Sigmoid colon (tissue), 7 donors: ENCODE data around the gene SLC12A4. TPM values are rescaled to one million over a fixed set of nuclear protein-coding genes. Genes with fewer than 3 reads are reported as not detected.
A peak's percentile ranks its signal among the peaks of the same experiment; 100 is the strongest.

Source experiments
- DNase-seq: peaks from one replicate; pipeline ENCODE4 v3.0.0-alpha.2; 2019
- H3K27ac ChIP-seq, 4 donors: fragments of 200-600 bp; sonication (generic); one replicate each; pipeline ENCODE4 v1.5.1; 2016 to 2019; ENCODE audit warnings: mild to moderate bottlenecking in 1 of 4
- H3K27me3 ChIP-seq, 3 donors: fragments of 200-600 bp; sonication (generic); one replicate each; pipeline ENCODE4 v1.5.1; 2019; ENCODE audit warnings: mild to moderate bottlenecking in 1 of 3
- H3K36me3 ChIP-seq, 4 donors: fragments of 200-600 bp; sonication (generic); one replicate each; pipeline ENCODE4 v1.5.1; 2016 to 2019
- H3K4me1 ChIP-seq, 4 donors: fragments of 200-600 bp; sonication (generic); one replicate each; pipeline ENCODE4 v1.5.1; 2017 to 2019
- H3K4me3 ChIP-seq, 4 donors: fragments of 200-600 bp; sonication (generic); one replicate each; pipeline ENCODE4 v1.5.1; 2017 to 2019; ENCODE audit warnings: mild to moderate bottlenecking in 2 of 4, moderate library complexity in 1 of 4
- H3K9me3 ChIP-seq, 4 donors: fragments of 200-600 bp in 3 of 4; sonication (generic) in 3 of 4; one replicate each; pipeline versions ENCODE4 v1.5.1 to v1.6.1; 2013 to 2019
- EP300 ChIP-seq, 4 donors: sonication (generic); formaldehyde crosslinking; IDR thresholded peaks; one replicate each; pipeline ENCODE4 v1.6.1; 2017; ENCODE audit warnings: antibody characterized with exemption in 4 of 4
- POLR2A ChIP-seq, 2 donors: fragments of 450-650 bp; IDR thresholded peaks; one replicate each; pipeline ENCODE4 v1.6.1; 2016; ENCODE audit warnings: antibody characterized with exemption in 2 of 2, mild to moderate bottlenecking in 2 of 2, moderate library complexity in 2 of 2
- POLR2AphosphoS5 ChIP-seq, 4 donors: sonication (generic); formaldehyde crosslinking; IDR thresholded peaks; one replicate each; pipeline ENCODE4 v1.6.1; 2017; ENCODE audit warnings: antibody characterized with exemption in 4 of 4
- WGBS, 2 donors: extraction: QIAGEN DNeasy Blood & Tissue Kit; methylation state at CpG; one replicate each; pipeline ENCODE4 v1.1.7; 2013; 5-methylcytosine and 5-hydroxymethylcytosine counted together
- intact Hi-C: fragments of 100-400 bp; cut with DNase I; formaldehyde crosslinking; loops from one replicate; pipeline ENCODE4 v1.15.1; 2023
- polyA plus RNA-seq, 3 donors: library from polyadenylated mRNA; stranded (reverse); fragments of 200-250 nt; gene quantifications; one replicate each; pipeline ENCODE4 v1.2.3, GENCODE V29; 2013
- total RNA-seq, 4 donors: library from RNA; depleted of rRNA; stranded (reverse); fragments of >200 nt; gene quantifications; one replicate each; pipeline ENCODE4 v1.1.0, GENCODE V29; 2016
- TF ChIP-seq, protein P1 (sequence below), 4 experiments: fragments of 450-650 bp in 3 of 4; fragments of 200-600 bp in 1 of 4; IDR thresholded peaks; one replicate each; pipeline ENCODE4 v1.5.1; 2016 to 2019; ENCODE audit warnings: antibody characterized with exemption in 4 of 4, mild to moderate bottlenecking in 3 of 4, moderate library complexity in 2 of 4
- donor health status: healthy with polysubstance abuse.
- donor health status: Bipolar disorder and iron deficiency.
- donor health status: healthy.

Gene SLC12A4
- total and polyA plus RNA-seq, 7 donors: 3.0 to 77.0 (median 27.6) TPM

DNA sequence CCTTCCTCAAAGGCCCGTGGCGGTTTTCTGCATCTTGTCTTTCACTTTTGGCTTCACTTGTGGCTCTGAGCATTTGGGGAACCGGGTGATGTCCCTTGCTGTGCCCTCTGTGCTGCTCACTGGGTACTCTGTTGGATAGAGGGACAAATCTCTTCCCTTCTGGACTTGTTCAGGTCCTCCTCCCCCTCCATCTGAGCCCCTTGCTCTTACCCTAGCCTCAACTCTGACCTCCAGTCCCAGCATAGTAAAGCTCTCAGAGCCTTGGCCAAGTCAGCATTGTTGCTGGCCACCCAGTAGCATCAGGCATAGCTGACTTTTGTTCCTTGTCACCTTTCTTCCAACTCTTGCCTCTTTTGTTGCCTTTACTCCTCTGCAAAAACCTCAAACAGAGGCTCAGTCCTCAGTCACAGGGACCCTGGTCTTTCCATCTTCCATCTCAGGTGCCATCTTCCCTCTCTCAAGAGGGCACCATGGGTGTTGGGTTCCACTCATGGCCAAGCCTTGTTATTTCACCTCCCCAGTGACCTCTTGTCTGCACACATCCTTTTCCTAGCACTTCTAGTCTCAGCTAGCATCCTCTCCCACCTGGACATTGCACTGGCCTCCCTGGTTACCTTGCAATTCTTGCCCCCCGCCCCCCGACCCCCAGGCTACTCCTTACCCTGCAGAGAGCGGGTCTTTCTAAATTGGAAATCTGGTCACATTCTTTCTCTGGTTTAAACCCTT lies 31.4 kb downstream of the SLC12A4 start:
- peak overlapping the region; percentile 91 to 97 (median 94) for H3K27ac ChIP-seq
- H3K4me3 ChIP-seq: peak overlapping the region; percentile 77 to 89 (median 84)
- intact Hi-C loops: loop anchor here (5.0 to 10.0 kb wide), 2 partner anchors 95 to 412 kb away; partner anchors contain the start of genes RIPOR1 and THAP11
- DNase-seq: no peak
- peaks cover 0 to 34% (median 28%) of the 10 kb centered on the region in 4 donors for H3K4me1 ChIP-seq
- peak in 1 of 4 donors; percentile 3 for TF ChIP-seq POLR2AphosphoS5 (IDR thresholded peaks at IDR 0.05)
- TF ChIP-seq, protein P1, sequence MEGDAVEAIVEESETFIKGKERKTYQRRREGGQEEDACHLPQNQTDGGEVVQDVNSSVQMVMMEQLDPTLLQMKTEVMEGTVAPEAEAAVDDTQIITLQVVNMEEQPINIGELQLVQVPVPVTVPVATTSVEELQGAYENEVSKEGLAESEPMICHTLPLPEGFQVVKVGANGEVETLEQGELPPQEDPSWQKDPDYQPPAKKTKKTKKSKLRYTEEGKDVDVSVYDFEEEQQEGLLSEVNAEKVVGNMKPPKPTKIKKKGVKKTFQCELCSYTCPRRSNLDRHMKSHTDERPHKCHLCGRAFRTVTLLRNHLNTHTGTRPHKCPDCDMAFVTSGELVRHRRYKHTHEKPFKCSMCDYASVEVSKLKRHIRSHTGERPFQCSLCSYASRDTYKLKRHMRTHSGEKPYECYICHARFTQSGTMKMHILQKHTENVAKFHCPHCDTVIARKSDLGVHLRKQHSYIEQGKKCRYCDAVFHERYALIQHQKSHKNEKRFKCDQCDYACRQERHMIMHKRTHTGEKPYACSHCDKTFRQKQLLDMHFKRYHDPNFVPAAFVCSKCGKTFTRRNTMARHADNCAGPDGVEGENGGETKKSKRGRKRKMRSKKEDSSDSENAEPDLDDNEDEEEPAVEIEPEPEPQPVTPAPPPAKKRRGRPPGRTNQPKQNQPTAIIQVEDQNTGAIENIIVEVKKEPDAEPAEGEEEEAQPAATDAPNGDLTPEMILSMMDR (IDR thresholded peaks at IDR 0.05): no peak
- H3K9me3 ChIP-seq: no peaks in the 10 kb centered on the region
- H3K36me3 ChIP-seq: peaks cover 0 to 30% (median 6%) of the 10 kb centered on the region in 4 donors
- 44 to 48% methylated on average over 6 of the region's 6 CpGs for WGBS, 2 donors
- H3K27me3 ChIP-seq: no peaks in the 10 kb centered on the region

DNA sequence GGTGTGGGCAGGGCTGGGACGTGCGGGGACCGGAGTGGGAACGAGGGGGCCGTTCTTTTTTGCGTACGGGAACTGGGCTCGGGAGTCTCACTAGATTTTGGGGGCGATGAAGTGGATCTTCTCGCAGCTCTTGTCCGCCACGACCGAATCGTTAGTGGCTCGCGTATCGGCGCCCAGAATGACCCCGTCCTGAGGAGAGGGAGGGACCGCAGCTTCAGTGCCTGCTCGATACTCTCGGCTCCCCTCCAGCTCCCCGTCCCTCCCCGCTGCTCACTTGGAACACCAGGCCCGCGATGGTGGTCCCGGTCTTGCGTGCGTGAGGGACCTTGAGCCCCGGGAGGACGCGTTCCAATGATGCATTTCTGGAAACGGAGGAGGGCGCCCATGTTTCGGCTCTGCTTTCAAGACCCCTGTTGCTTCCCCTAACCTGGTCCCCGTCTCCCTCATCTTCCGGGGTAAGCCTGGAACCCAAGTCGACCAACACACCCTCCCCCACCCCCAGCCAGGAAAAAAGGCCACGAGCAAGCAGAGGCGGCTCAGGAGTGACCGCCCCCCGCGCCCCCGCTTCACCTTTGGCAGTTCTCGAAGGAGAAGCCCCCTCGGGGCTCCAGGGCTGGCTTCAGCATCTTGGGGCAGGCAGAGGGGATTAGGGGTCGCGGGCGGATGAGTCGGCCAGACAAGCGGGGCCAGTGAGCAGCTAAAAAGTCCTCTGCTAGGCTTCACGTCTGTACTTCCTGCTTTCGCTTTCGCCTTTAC lies 32.1 kb downstream of the SLC12A4 start, which contains the start of gene PSMB10:
Gene PSMB10 (minus strand): TSS at position 727 of the 756 bp plus-strand sequence. CDS start 101 bp downstream, at position 626.
- TF ChIP-seq EP300 (IDR thresholded peaks at IDR 0.05) (no peak), POLR2AphosphoS5 (IDR thresholded peaks at IDR 0.05) (peak in 3 of 4 donors; percentile 69 to 75 (median 72)), POLR2A (IDR thresholded peaks at IDR 0.05) (peak; percentile 46 to 55)
- TF ChIP-seq, protein P1 (IDR thresholded peaks at IDR 0.05): no peak
- Histone ChIP-seq H3K27me3 (no peaks in the 10 kb centered on the region), H3K36me3 (peaks cover 0 to 28% (median 6%) of the 10 kb centered on the region in 4 donors), H3K4me1 (peaks cover 0 to 34% (median 28%) of the 10 kb centered on the region in 4 donors), H3K9me3 (no peaks in the 10 kb centered on the region), H3K27ac (peak within 1 kb of the TSS; percentile 91 to 97 (median 94)), H3K4me3 (peak within 1 kb of the TSS; percentile 77 to 89 (median 84))
- intact Hi-C loops: loop anchor here (5.0 to 10.0 kb wide), 2 partner anchors 94 to 412 kb away; partner anchors contain the start of genes RIPOR1 and THAP11
- peak; percentile 87 for DNase-seq
- WGBS, 2 donors: 0% methylated on average over 54 of the region's 54 CpGs

DNA sequence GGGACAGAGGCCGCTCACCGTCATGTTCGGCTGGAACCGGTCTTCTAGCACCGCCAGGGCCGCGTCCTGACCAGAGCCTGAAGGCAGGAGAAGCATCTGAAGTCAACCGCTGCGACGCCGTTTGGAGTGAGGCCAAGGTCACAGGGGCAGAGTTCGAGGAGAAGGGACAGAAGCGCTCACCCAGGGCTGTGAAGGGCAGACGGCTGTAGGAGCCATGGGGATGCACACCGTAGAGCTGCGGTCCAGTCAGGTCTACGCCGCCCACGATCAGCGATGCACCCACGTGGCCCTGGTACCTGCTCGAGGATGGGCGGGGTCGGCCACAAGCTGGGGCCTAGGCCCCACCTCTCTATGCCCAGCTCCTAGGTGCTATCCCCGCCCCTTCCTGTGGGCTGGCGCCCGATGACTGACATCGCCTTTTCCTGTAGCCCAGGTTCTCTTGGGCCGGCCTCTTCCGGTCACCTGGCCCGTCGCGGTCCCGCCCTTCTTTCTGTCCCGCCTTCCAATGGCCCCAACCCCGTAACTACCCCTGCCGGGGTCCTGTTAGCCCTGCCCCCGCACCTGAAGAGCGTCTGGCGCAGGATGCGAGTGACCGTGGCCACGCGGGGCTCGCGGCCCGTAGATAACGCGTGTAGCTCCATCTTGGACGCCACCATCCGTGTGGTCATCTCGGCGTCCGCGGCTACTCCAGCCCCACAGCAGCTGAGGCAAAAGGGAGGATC lies 32.9 kb downstream of the SLC12A4 start:
- Histone ChIP-seq H3K36me3 (peaks cover 0 to 27% (median 6%) of the 10 kb centered on the region in 4 donors), H3K27ac (peak overlapping the region; percentile 91 to 97 (median 94)), H3K4me3 (peak overlapping the region; percentile 77 to 89 (median 84)), H3K9me3 (no peaks in the 10 kb centered on the region), H3K27me3 (no peaks in the 10 kb centered on the region), H3K4me1 (peaks cover 0 to 34% (median 28%) of the 10 kb centered on the region in 4 donors)
- peak; percentile 97 for DNase-seq
- intact Hi-C loops: loop anchor here (5.0 to 10.0 kb wide), 2 partner anchors 93 to 411 kb away; partner anchors contain the start of genes RIPOR1 and THAP11
- WGBS, 2 donors: 3 to 9% methylated on average over 55 of the region's 55 CpGs
- TF ChIP-seq, protein P1 (IDR thresholded peaks at IDR 0.05): no peak
- TF ChIP-seq EP300 (IDR thresholded peaks at IDR 0.05): no peak
- peak; percentile 79 to 81 for TF ChIP-seq POLR2A (IDR thresholded peaks at IDR 0.05)
- peak; percentile 89 to 94 (median 92) for TF ChIP-seq POLR2AphosphoS5 (IDR thresholded peaks at IDR 0.05)

DNA sequence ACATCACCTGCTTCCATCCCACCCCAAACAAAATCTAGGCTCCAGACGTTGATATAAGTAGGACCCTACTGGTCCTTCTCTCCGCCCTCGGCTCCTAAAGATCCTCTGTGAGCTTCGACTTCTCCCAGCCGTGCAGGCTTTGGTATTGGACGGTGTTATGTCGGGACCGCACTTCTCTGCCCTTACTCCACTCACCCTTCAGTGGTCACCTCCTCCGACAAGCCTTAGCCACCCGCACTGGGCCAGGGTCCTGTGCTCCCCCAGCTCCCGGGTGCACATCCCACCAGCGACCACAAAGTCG lies 33.4 kb downstream of the SLC12A4 start:
- 60 to 67% methylated on average over 13 of the region's 13 CpGs for WGBS, 2 donors
- Histone ChIP-seq H3K9me3 (no peaks in the 10 kb centered on the region), H3K4me1 (peaks cover 0 to 30% (median 25%) of the 10 kb centered on the region in 4 donors), H3K27me3 (no peaks in the 10 kb centered on the region), H3K36me3 (peaks cover 0 to 27% (median 6%) of the 10 kb centered on the region in 4 donors), H3K27ac (peak overlapping the region; percentile 91 to 97 (median 94)), H3K4me3 (peak overlapping the region; percentile 77 to 89 (median 84))
- DNase-seq: no peak
- intact Hi-C loops: loop anchor here (5.0 to 10.0 kb wide), 2 partner anchors 93 to 410 kb away; partner anchors contain the start of genes RIPOR1 and THAP11
- TF ChIP-seq, protein P1 (IDR thresholded peaks at IDR 0.05): no peak
- no peak for TF ChIP-seq EP300 (IDR thresholded peaks at IDR 0.05)
- no peak for TF ChIP-seq POLR2A (IDR thresholded peaks at IDR 0.05)
- no peak for TF ChIP-seq POLR2AphosphoS5 (IDR thresholded peaks at IDR 0.05)
